HUES6 (cell line): ENCODE results near the gene PANX2.
"Not testable (repeated sequence)": the region's sequence is repeated elsewhere in the genome, so short reads cannot be mapped to it uniquely, and the experiment has no call there.

Source experiments
- H3K27ac ChIP-seq: 2 replicates; pipeline ENCODE4 v1.7.0; 2013; ENCODE audit warnings: low read depth, mild to moderate bottlenecking, low read length, inconsistent platforms
- H3K27me3 ChIP-seq: 2 replicates; pipeline ENCODE4 v1.6.1; 2013; ENCODE audit warnings: low read length; ENCODE audit not compliant: control insufficient read depth, insufficient read depth
- H3K36me3 ChIP-seq: 2 replicates; pipeline ENCODE4 v1.6.1; 2013; ENCODE audit warnings: low read length; ENCODE audit not compliant: control insufficient read depth, insufficient read depth
- H3K4me1 ChIP-seq: 2 replicates; pipeline ENCODE4 v1.6.1; 2013; ENCODE audit warnings: low read length; ENCODE audit not compliant: control insufficient read depth, insufficient read depth
- H3K4me3 ChIP-seq: 2 replicates; pipeline ENCODE4 v1.5.1; 2013; ENCODE audit warnings: low read depth, low read length
- H3K9ac ChIP-seq: one replicate; pipeline ENCODE4 v1.6.1; 2013; ENCODE audit warnings: mild to moderate bottlenecking, low read length
- H3K9me3 ChIP-seq: 2 replicates; pipeline ENCODE4 v1.6.1; 2013; ENCODE audit warnings: low read depth, low read length; ENCODE audit not compliant: control insufficient read depth, insufficient read depth

PANX2 gene

DNA sequence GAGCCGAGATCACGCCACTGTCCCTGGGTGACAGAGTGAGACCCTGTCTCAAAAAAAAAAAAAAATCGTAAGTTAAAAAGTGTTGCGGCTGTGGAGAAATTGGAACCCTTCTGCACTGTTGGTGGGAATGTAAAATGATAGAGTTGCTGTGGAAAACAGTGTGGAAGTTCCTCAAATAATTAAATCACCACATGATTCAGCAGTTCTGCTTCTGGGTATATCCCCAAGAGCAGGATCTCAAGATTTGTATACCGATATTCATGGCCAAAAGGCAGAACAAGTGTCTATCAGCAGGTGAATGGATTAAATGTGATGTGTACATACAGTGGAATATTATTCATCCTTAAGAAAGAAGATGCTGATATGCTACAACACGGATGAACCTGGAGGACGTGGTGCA lies 34.0 kb downstream of the PANX2 start:
- Histone ChIP-seq H3K9ac (no peak overlapping the region), H3K27ac (no peak overlapping the region), H3K4me1 (peaks cover 9% of the 10 kb centered on the region; the same call in 1 of the 2 replicates), H3K4me3 (no peak overlapping the region), H3K9me3 (no peaks in the 10 kb centered on the region), H3K27me3 (no peaks in the 10 kb centered on the region), H3K36me3 (peaks cover 31% of the 10 kb centered on the region)

GRCh38 chr22:50204998-50205397 lies 34.5 kb downstream of the PANX2 start:
- H3K27ac ChIP-seq, H3K4me3 ChIP-seq, H3K27me3 ChIP-seq, H3K4me1 ChIP-seq, H3K9ac ChIP-seq, H3K9me3 ChIP-seq: not testable (repeated sequence)
- H3K36me3 ChIP-seq = peaks cover 32% of the 10 kb centered on the region

DNA sequence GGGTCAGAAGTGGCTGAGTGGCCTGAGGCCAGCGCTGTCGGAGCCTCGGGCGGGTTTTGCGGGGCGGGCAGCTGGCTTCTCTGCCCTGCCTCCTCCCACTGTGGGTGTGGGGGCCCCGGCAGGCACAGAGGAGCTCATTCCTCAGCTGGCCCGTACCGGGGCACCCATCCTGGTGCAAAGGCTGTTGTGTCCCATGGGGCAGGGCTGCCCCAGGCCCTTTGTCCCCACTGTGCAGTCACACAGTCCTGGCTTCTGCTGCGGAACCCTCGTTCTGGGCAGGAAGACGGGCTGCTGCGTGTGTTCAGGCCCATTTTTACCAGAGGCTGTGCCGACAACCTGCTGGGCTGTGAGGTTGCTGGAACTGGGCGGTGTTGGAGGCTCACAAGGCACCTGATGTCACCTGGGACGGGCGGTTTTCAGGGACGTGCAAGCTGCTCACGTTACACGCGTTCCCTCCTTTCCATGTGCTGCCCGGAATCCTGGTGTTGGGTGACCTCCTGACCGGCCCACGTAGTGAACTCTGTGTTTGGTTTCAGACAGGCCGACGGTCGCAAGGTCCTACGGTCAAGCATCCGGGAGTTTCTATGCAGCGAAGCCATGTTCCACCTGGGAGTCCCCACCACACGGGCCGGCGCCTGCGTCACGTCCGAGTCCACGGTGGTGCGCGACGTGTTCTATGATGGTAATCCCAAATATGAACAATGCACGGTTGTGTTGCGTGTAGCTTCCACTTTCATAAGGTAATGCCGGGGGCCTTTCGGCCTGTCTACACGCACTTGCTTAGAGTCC lies 35.4 kb downstream of the PANX2 start:
- H3K27me3 ChIP-seq = no peaks in the 10 kb centered on the region
- peaks cover 5% of the 10 kb centered on the region; the same call in 1 of the 2 replicates for H3K4me1 ChIP-seq

DNA sequence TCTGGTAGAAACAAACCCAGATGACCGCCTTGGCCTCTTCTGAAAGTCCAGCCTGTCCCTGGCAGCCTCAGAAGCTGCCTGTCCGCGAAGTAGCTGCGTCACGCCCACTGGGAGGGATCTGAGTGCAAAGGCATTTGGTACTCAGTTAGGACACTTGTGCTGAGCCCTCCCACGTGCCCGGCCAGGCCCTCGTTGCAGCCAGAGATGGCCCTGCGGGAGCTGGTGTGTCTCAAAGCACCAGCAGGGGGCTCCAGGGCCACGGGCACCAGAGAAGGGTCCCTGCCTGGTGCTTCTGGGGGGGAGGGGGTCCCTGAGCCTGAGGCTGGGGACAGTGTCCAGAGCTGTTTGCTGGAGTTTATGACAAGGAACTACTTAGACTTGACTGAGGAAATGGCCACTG lies 36.1 kb downstream of the PANX2 start:
- no peaks in the 10 kb centered on the region for H3K9me3 ChIP-seq
- H3K4me1 ChIP-seq = peaks cover 5% of the 10 kb centered on the region; the same call in 1 of the 2 replicates
- no peak overlapping the region for H3K27ac ChIP-seq
- no peak overlapping the region for H3K9ac ChIP-seq
- peaks cover 47% of the 10 kb centered on the region for H3K36me3 ChIP-seq
- H3K27me3 ChIP-seq = no peaks in the 10 kb centered on the region
- no peak overlapping the region for H3K4me3 ChIP-seq

More for the DNA sequence above, 35.4 kb downstream of the PANX2 start:
- Histone ChIP-seq H3K9ac (no peak overlapping the region), H3K27ac (no peak overlapping the region), H3K4me3 (no peak overlapping the region), H3K36me3 (peaks cover 42% of the 10 kb centered on the region), H3K9me3 (no peaks in the 10 kb centered on the region)

DNA sequence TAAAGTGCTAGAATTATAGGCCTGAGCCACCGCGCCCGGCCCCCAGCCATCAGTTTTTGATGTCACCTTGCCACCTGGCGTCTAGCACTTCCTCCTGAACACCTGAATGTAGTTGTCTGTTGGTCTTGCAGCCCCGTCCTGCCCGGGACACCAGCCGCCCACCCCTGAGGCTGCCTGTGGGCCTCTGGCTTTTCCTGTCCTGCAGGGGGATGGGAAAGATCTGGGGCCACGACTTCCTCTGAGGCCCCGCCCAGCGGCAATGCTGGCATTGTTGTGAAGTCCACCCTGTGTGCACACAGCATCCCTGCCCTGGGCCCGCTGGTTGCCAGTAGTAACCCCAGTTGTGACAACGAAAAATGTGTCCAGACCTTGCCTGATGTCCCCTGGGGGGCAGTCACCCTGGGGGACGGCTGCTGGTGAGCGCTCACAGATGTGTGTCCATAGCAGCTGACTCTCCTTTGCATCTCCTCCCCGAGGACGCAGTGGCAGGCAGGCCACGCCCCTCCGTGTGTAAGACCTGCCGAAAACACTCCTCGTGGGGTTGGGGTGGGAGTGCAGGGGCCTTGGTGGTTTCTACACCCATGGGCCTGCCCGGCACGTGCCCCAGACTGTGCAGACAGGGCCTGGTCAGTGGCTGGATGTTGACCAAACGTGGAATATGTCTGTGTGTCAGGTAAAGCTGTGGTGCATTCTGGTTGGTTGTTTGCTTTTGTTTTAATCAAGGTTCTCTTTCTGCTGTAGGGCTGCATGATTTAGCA lies 37.0 kb downstream of the PANX2 start:
- Histone ChIP-seq H3K27ac (no peak overlapping the region), H3K27me3 (no peaks in the 10 kb centered on the region), H3K36me3 (peaks cover 55% of the 10 kb centered on the region), H3K4me1 (0 out of 2 replicates have a peak, but pooled peaks cover 5% of the 10 kb centered on the region), H3K9ac (no peak overlapping the region), H3K4me3 (no peak overlapping the region), H3K9me3 (no peaks in the 10 kb centered on the region)

GRCh38 chr22:50208430-50208938 lies 38.0 kb downstream of the PANX2 start:
- 0 out of 2 replicates have a peak, but pooled peaks cover 5% of the 10 kb centered on the region for H3K4me1 ChIP-seq
- H3K36me3 ChIP-seq = peaks cover 58% of the 10 kb centered on the region
- H3K4me3 ChIP-seq = no peak overlapping the region

DNA sequence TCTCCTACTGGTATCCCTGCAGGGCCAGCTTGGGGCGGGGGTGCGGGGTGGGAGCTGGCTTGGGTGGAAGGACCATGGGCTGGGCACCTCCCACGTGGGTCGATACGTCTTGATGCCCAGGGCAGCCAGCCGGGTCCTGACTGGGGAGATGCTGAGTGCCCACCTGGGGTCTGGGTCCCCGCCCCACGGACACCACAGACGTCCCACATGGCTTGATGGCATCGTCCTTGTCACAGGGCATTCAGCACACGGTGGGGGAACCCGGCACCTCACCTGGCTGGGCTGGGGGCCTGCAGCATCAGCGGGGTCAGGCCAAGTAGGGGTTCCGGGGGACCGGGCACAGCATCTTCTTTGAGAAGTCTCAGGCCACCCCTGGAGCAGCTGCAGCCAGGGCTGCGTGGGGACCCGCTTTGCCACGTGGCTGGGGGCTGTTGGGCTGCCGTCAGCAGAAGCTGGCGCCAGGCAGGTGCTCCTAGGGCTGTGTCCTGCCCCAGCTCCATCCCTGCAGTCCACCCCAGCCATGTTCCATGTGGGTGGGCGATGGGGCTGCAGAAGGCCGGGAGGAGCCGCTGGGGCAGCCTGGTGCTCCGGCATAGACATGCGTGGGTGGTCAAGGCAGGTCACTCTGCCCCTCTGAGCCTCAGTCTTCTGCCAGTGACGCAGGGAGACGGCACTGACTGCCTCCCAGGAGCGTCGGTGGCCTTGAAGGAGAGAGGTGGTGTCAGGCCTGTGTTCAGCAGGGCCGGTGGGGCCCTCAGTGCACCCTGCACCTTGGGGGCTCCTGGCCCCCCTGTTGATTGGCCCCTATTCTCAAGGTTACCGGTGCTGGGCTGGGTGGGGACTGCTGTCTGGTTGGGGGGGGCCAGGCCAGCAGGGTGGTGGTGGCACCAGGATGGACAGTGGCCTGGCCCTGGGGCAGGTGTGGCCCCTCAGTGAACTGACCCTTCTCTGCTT lies 38.7 kb downstream of the PANX2 start:
- no peak overlapping the region for H3K4me3 ChIP-seq
- H3K9ac ChIP-seq = no peak overlapping the region
- no peaks in the 10 kb centered on the region for H3K27me3 ChIP-seq
- no peak overlapping the region for H3K27ac ChIP-seq
- no peaks in the 10 kb centered on the region for H3K9me3 ChIP-seq
- H3K36me3 ChIP-seq = peaks cover 57% of the 10 kb centered on the region
- 0 out of 2 replicates have a peak, but pooled peaks cover 5% of the 10 kb centered on the region for H3K4me1 ChIP-seq

More at GRCh38 chr22:50208430-50208938, 38.0 kb downstream of the PANX2 start:
- no peaks in the 10 kb centered on the region for H3K9me3 ChIP-seq
- no peaks in the 10 kb centered on the region for H3K27me3 ChIP-seq
- no peak overlapping the region for H3K27ac ChIP-seq
- no peak overlapping the region for H3K9ac ChIP-seq

DNA sequence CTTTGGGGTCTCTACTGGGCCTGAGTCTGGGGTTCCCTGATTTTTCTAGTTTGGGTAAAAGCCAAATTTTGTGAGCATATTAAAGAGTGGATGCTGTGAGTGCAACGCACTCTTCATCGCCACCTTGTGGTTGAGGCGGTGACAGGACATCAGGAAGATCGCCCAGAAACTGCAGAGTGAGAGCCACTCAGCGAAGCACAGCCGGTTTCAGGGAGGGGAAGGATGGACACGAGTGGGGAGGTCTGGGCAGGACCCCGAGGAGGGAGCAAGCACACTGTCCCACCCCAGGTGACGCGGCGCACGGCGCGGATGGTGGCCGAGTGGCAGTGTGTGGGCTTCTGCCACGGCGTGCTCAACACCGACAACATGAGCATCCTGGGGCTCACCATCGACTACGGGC lies 39.4 kb downstream of the PANX2 start:
- Histone ChIP-seq H3K4me1 (0 out of 2 replicates have a peak, but pooled peaks cover 5% of the 10 kb centered on the region), H3K36me3 (peaks cover 60% of the 10 kb centered on the region), H3K27me3 (no peaks in the 10 kb centered on the region)

GRCh38 chr22:50210378-50211139 lies 40.0 kb downstream of the PANX2 start:
- Histone ChIP-seq H3K9me3 (no peaks in the 10 kb centered on the region), H3K27me3 (no peaks in the 10 kb centered on the region), H3K4me1 (0 out of 2 replicates have a peak, but pooled peaks cover 5% of the 10 kb centered on the region), H3K36me3 (peaks cover 65% of the 10 kb centered on the region), H3K27ac (no peak overlapping the region), H3K4me3 (no peak overlapping the region), H3K9ac (no peak overlapping the region)

More for the DNA sequence above, 39.4 kb downstream of the PANX2 start:
- Histone ChIP-seq H3K9ac (no peak overlapping the region), H3K27ac (no peak overlapping the region), H3K9me3 (no peaks in the 10 kb centered on the region), H3K4me3 (no peak overlapping the region)

DNA sequence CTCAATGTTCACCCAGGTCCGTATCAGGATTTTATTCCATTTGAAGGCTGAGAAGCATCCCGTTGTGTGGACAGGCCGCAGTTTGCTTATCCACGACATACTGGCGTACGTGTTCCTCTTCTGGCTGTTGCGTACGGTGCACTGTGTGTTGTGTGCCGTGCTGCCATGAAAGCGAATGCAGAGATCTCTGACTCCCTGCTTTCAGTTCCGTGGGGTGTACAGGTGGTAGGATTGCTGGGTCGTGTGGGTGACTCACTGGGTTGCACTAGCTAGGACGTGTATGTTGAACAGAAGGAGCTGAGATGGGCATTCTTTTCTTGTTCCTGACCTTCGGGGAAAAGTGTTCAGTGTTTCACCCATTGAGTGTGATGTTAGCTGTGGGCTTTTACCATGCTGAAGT lies 40.6 kb downstream of the PANX2 start:
- Histone ChIP-seq H3K27me3 (no peaks in the 10 kb centered on the region), H3K9ac (no peak overlapping the region), H3K9me3 (no peaks in the 10 kb centered on the region), H3K36me3 (peaks cover 71% of the 10 kb centered on the region), H3K27ac (no peak overlapping the region), H3K4me3 (no peak overlapping the region), H3K4me1 (0 out of 2 replicates have a peak, but pooled peaks cover 3% of the 10 kb centered on the region)
